ENCODE data around the gene DLGAP5. TPM values are rescaled to one million over a fixed set of nuclear protein-coding genes. Genes with fewer than 3 reads are reported as not detected.

Gene DLGAP5
- total RNA-seq, 1 experiment from 2014 or later, result 118 TPM

- no CpG with 5 or more reads among the region's 20 CpGs for WGBS (ENCODE audit: extremely low coverage, insufficient read length, low lambda C conversion rate)
- no peak overlapping the region for H2BK15ac ChIP-seq (ENCODE audit: low read depth, low read length)
- peaks cover 8 to 9% of the 10 kb centered on the region in 2 experiments for H3K4me1 Mint-ChIP-seq
- H3K4ac ChIP-seq (ENCODE audit: low read depth, low read length), result no peak overlapping the region
- no peak overlapping the region for H3K14ac ChIP-seq (ENCODE audit: insufficient read depth, low read length)
- H2BK12ac ChIP-seq (ENCODE audit: insufficient read length, low read depth, low read length), result no peak overlapping the region
- H2AFZ ChIP-seq (ENCODE audit: low read length), result no peak overlapping the region
- peaks cover 12% of the 10 kb centered on the region for H3K23me2 ChIP-seq (ENCODE audit: insufficient read length, low read depth, low read length, poor library complexity, severe bottlenecking)
- H3K9me3 Mint-ChIP-seq, result no peaks in the 10 kb centered on the region
- H3K9ac ChIP-seq (ENCODE audit: extremely low read depth, insufficient read length, low read length), result no peak overlapping the region
- H4K8ac ChIP-seq (replicated peaks; ENCODE audit: insufficient read length, low read depth, low read length), result no peak overlapping the region
- H3K79me1 ChIP-seq (ENCODE audit: insufficient read depth, low read depth, low read length, poor library complexity, severe bottlenecking), result no peaks in the 10 kb centered on the region
- no peak overlapping the region for H2BK20ac ChIP-seq (ENCODE audit: low read depth, low read length, poor library complexity, severe bottlenecking)
- H3K18ac ChIP-seq (ENCODE audit: insufficient read length, low read depth, low read length), result no peak overlapping the region
- H3K4me1 ChIP-seq (ENCODE audit: insufficient read depth, low read length), result no peaks in the 10 kb centered on the region
- H4K91ac ChIP-seq (ENCODE audit: insufficient read length, low read depth, low read length), result no peak overlapping the region
- no peak for DNase-seq
- H3K4me2 ChIP-seq (ENCODE audit: insufficient read depth, insufficient read length, low read length), result no peak overlapping the region
- no peak for TF ChIP-seq CTCF (conservative IDR thresholded peaks at IDR 0.05)
- H2BK5ac ChIP-seq (ENCODE audit: insufficient read length, low read length), result no peak overlapping the region
- peaks cover 63% of the 10 kb centered on the region for H3K27me3 Mint-ChIP-seq (ENCODE audit: low read depth)
- no peak overlapping the region for H2BK120ac ChIP-seq (ENCODE audit: low read depth, low read length, poor library complexity, severe bottlenecking)
- no peaks in the 10 kb centered on the region for H3K9me3 ChIP-seq (ENCODE audit: control insufficient read depth, low read depth, low read length)
- no peak overlapping the region for H3K27ac Mint-ChIP-seq
- H3K27me3 ChIP-seq (ENCODE audit: insufficient read depth, low read length), result peaks cover 6% of the 10 kb centered on the region; the same call in 1 of the 2 replicates
- H3K79me2 ChIP-seq (ENCODE audit: insufficient read depth, low read length), result no peaks in the 10 kb centered on the region
- H3K27ac ChIP-seq (ENCODE audit: insufficient read length, low read depth, low read length), result no peak overlapping the region
- H3K56ac ChIP-seq (ENCODE audit: insufficient read length, low read depth, low read length), result no peak overlapping the region
- H4K5ac ChIP-seq (ENCODE audit: insufficient read length, low read depth, low read length), result no peak overlapping the region
- H3K23ac ChIP-seq (ENCODE audit: insufficient read length, low read depth, low read length), result no peak overlapping the region
- H3K36me3 Mint-ChIP-seq (ENCODE audit: insufficient read depth in 1 of 3, low read depth in 3 of 3), result no peaks in the 10 kb centered on the region; a peak in 1 of 7 replicates
- H3T11ph ChIP-seq (ENCODE audit: low read length), result no peak overlapping the region
- H2AK5ac ChIP-seq (ENCODE audit: insufficient read length, low read length), result no peak overlapping the region
- peak overlapping the region; percentile 55 to 79 for H3K4me3 Mint-ChIP-seq
- H4K20me1 ChIP-seq (ENCODE audit: control insufficient read depth, insufficient read depth, insufficient read length), result no peaks in the 10 kb centered on the region
Observed at GRCh38 chr14:55128386-55129085, 62.8 kb downstream of the DLGAP5 start.

All from H9 (cell line).